HS-27A (cell line): Measurements from ENCODE around the gene PIAS1.

Source experiments
- DNase-seq: peaks from one replicate; pipeline ENCODE4 v3.0.0-alpha.2; 2012; ENCODE audit warnings: low read depth, missing footprints

Gene PIAS1

DNA sequence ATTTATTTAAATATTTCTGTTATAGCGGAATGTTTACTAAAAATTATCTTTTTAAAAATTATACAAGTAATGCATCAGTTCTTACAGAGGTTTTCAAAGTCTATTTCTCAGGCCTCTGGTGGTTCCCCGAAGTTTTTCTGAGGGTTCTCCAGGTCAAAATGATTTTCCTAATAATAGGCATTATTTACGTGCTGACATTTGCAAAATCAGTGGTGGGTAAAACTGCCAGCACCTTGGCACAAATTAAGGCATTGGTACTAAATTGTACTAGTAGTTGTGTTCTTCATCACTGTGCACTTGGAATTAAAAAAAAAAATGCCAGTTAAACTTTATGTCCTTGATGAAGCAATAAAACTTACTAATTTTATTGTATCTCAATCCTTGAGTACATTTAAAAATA is 9.5 kb downstream of the PIAS1 start:
- DNase-seq = no peak

DNA sequence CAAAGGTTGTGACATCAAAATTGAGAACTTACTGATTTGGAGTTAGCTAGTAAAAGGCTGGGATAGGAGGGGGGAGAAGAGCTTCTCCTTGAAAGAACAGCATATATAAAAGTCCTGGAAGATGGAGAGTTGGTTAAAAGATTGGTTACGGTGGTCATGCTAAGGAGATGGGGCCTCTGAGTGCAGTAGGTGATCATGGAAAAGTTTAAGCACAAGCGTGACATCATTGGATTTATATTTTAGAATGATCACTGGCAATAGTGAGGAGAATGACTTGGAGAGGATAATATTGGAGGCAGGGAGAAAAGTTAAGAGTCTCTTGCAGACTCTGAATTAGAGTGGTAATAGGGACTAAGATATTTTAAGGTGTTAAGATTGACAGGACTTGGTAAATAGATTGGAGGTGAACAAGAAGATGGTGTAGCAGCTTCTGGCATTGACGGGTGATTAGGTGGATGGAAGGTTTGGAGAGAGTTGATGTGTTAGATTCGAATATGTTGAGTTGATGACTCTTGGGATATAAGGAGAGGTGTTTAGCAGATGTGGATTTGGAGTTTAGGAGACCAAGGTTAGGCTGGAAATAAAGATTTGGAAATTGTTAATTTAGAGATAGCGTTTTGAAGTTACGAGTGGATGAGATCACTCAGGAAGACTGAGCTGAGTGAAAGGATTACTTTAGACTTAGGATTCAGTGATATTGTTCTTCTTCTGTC is 19.6 kb downstream of the PIAS1 start:
- DNase-seq = no peak

DNA sequence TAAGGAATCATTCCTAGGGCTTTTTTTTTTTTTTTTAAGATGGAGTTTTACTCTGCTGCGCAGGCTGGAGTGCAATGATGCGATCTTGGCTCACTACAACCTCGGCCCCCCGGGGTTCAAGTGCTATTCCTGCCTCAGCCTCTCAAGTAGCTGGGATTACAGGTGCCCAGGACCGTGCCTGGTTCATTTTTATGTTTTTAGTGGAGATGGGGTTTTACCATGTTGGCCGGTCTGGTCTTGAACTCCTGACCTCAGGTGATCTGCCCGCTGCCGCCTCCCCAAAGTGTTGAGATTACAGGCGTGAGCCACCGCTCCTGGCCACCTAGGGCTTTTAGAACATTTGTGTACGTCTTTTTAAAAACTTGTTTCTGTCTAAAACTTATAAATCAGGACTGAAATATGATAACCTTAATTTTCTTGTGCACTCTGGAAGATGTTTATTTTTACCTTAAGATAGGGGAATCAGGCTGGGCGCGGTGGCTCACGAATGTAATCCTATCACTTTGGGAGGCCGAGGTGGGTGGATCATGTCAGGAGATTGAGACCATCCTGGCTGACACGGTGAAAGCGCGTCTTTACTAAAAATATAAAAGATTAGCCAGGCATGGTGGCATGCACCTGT is 21.8 kb downstream of the PIAS1 start:
- no peak for DNase-seq

DNA sequence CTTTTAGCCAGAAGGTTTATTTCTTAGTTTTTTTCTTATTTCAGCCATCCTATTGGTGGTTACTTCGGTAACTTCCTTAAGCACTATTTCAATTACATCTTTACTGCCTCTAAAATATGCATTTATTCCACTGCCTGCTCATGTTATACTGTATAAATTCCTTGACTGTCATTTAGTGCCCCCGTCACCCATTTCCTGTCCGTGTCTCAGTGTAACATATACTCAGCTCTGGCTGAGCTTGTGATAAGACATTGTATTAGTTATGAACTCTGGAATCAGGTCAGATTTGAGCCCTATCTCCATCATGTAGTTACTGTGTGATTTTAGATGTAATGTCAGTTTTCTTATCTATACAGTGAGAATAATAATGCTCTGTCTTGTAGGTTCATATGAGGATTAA is 24.2 kb downstream of the PIAS1 start:
- DNase-seq = no peak

DNA sequence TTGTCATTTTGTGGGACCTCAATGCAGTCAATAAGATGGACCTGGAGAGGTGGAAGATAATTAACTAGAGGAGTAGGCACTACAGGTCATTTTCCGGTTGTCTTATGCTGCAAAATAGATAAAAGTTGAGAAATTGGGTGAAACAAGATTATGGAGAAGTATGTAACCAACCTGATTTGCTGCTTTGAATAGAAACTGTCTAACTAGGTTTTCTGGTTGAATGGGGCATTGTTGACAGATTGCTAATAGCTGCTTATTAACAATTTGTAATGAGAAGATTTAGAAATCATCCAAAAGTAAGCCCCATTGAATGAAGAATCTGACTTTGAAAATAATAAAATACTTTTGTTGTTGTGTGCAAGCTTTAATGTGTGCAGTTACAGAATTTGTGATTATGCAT is 26.2 kb downstream of the PIAS1 start:
- no peak for DNase-seq

DNA sequence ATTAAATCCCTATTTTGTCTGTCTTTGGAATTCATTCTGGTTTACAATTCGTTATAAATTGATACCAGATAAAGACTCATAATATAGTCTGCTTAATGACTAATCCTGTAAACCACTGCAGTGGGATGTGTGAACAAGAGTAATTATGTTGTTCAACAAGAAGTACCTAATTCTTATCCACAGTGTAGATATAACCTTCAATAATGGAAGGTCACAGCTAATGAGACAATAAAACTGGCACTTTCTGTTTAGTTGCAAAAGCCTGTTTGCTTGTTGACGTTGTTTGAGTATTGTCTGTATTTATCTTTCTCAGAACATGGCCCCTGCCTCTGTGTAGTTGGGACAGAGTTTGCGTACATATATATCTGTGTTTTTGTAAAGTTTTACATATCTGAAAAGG is 26.7 kb downstream of the PIAS1 start:
- no peak for DNase-seq

DNA sequence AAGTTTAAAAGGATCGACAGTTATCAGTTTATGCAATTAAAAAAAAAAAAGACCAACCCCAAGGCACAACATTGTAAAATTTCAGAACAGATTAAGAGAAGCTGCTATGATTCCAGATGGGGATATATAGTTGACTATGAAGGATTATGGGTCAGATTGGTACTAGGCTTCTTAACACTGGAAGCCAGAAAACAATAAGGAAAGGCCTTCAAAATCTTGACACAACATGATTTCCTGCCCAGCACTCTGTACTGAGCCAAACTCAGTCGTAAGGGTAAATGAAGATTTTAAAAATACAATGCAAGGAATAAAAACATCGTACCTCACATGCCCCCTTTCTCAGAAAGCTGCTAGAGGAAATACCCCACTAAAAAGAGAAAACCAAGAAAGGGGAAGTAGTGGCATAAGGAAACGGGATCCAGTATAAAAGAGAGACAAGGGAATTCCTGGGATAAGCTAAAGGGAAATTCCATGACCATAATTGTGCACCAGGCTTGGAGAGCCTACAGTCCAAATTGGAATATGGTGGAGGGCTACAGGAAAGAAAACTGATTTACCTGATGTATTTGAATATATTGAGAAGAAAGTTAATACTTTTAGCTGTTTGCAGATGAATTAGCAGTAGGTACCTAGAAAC is 27.9 kb downstream of the PIAS1 start:
- DNase-seq = no peak

DNA sequence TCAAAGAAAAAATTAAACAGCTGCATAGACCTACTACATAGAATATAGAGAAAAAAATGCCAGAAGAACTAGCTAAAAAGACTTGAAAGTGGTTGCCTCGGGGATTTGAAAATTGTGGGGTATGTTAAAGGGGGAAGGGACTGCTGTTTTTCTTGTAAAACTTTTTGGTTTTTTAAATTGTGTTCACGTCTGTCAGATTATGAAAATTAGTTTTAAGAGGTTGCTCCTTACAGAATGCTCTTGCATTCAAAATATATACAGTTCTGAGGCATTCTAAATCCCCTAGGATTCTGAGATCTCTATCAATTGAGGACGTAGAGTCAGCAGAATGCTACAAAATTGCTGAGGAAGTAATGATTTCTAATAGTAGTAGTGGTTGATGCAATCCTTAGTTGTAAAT is 28.6 kb downstream of the PIAS1 start:
- DNase-seq = no peak

DNA sequence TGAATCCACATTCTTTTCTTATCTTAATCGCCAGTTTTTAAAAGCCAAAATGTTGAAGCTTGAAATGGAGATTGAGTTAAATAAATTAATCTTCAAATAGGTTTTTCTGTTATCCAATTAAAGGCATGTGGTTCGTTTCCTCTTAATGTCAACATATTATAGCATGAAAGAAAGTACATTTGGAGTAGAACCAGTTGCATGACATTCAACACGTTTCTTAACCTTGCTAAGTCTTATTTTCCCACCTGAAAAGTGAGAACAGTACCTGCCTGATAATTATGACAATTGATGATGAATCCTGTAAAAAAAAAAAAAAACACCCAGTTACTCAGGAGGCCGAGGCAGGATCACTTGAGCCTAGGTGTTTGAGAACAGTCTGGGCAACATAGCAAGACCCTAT is 29.3 kb downstream of the PIAS1 start:
- DNase-seq = no peak

DNA sequence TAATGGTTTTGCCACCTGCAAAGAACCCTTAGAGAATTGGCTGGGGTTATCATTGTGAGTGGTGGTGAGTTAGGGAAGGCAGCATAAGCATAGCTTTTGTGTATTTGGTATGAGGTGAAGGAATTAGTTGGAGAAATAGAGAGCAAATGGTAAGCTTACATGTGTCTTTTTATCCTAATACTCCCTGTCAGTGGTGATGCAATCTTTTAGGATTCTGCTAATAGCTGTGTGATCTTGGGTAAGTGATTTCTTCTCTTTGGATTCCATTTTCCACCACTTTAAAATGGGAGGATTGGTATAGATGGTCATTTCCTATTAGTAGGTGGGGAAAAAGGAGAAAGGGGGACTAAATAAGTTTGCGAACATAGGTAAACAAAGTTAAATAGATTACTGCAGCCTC is 30.9 kb downstream of the PIAS1 start:
- no peak for DNase-seq

DNA sequence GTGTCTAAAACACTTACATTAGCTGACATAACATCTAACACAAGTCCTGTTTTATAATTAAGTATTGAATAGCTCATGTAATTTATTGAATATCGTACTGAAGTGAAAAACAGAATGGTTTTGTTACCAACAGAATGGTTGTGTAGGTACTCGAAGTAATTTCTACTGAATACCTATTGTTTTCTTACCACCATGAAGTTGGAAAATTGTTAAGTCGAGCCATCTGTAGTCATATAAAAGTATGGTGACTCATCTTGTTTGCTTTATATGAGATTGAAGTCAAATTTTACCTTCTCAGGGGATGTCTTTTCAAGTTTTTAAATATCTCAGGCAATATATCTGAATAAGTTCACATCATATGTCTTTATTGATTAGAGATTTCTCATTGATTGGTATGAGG is 37.6 kb downstream of the PIAS1 start:
- DNase-seq = no peak

DNA sequence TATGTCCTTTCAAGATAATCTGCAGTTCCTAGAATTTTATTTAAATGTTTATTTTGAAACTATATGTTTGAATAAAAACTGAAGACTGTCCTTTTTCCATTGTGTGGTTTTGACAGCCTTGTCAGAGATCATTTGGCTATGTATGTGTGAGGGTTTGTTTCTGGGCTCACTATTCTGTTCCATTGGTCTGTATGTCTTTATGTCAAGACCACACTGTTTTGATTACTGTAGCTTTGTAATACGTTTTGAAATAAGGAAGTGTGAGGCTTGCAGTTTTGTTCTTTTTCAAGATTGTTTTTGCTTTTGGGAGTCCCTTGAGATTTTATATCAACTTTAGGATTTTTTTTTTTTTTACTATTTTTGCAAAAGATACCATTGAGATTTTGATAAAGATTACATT is 42.0 kb downstream of the PIAS1 start:
- no peak for DNase-seq

DNA sequence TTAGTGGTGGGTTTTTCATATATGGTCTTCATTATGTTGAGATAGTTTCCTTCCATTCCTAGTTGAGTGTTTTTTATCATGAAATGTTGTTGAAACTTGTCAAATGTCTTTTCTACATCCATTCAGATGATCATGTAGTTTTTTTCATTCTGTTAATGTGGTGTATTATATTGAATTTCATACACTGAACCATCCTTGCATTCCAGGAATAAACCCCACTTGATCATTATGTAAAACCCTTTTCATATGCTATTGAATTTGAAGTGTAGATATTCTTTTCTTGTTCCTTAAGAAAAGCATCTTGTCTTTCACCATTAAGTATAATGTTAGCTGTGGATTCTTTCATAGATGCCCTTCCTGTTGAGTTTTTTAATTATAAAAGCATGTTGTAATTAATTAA is 42.9 kb downstream of the PIAS1 start:
- no peak for DNase-seq

DNA sequence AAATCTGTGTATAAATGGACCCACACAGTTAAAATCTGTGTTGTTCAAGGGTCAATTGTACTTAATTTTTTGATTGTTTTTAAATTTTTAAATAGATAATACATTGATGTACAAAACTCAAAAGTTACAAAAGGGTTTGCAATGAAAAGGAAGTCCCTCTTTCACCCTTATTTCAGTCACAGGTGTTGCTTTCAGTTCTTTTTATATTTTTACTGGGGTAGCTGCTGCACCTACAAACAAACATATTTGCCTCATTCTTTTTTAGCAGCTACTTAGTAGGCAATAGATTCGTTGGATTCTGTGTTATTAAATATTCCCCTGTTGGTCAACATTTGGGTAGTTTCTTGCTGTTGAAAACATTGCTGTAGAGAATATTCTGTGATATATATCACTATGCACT is 44.4 kb downstream of the PIAS1 start:
- DNase-seq = no peak

DNA sequence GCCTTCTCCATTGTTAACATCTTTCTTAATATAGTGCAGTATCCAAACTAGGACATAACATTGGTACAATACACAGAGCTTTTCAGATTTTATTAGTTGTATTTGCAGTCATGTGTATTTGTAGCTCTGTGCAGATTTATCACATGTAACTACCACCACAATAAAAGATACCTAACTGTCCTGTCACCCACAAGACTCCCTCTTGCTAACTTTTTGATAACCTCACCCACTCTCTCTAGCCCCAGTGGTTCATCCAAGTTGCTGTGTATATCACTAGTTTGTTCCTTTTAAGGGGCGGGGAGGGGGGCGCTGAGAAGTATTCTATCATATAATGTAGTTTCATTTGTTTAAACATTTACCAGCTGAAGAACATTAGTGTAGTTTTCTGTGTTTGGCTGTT is 46.1 kb downstream of the PIAS1 start:
- DNase-seq = no peak

DNA sequence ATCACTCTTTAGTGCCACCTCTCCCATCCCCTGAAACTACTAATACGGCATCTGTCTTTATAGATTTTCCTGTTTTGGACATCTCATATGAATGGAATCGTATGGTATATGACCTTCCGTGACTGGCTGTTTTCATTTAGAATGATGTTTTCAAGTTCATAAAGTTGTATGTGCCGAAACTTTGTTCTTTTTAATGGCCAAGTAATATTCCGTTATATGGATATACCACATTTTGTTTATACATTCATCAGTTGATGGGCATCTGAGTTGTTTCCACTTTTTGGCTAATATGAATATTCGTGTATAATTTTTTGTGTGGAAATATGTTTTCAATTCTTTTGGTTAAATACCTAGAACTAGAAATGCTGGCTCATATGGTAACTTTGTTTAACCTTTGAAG is 49.5 kb downstream of the PIAS1 start:
- no peak for DNase-seq

DNA sequence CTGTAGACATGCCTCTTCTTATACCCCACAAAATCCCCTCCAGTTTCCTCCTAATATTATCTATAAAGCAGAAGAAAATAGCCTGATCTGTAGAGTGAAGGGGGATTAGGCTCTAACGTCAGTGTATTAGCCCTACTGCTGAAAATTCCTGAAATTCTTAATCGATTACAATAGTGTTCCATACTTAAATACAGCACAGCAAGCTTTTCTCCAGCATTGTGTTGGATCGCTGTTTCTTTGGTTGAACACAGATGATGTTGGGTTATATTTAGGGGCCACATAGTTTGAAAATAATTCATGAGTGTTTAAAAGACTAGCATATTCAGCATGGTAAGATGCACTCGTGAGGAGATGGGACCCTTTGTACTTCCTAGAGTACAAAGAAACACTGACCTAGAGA is 52.5 kb downstream of the PIAS1 start:
- peak; percentile 47 for DNase-seq

DNA sequence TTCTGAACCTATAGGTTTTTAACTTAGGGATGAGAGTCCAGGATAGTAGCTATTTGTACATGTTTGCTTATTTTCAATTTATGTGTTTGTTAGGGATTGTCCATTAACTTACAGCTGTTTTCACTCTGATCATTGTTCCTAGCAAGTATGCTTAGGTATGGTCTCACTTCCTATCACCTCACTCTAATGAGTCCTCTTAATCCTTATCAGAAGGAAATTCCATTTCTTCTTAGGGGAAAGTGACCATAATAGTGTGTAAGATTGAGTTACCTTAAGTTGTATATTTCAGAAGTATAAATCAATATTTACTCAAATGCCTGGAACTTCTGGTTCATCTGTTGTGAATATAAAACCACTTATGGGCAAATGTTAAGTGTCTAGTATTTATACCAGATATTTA is 53.0 kb downstream of the PIAS1 start:
- peak; percentile 14 for DNase-seq

DNA sequence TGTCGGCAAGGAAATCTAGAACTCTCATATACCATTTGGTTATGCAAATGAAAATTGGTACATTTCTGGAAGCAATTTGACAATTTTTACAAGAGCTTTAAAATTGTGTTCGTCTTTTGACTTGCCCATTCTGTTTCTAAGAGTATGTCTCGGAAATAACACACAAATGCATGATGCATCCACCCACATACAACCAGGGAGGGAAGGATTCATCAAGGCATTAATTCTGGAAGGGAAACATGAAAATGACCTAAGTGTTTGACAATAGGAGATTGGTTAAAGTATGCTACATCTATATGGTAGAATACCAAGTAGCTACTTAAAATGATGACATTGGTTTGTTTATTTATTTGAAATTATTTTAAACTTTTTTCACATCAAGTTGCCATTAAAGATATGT is 58.6 kb downstream of the PIAS1 start:
- DNase-seq = no peak

DNA sequence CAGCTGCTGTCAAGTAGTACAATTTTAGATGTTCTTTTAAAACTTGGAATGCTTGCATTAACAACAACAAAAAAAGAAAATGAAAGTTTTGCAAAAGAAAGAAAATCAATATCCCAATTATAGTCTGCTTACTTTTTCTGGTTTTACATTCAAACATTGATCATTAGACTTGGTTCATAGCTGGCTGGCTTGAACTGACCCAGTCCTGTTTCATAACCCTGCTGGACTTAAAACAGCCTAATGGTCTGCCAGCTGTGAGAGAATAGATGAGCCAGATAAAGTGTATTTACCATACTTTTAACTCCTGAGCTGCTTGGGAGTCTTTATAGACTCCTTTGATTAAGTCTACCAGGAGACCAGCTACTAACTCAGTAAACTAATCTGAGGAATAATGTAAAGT is 59.2 kb downstream of the PIAS1 start:
- no peak for DNase-seq

DNA sequence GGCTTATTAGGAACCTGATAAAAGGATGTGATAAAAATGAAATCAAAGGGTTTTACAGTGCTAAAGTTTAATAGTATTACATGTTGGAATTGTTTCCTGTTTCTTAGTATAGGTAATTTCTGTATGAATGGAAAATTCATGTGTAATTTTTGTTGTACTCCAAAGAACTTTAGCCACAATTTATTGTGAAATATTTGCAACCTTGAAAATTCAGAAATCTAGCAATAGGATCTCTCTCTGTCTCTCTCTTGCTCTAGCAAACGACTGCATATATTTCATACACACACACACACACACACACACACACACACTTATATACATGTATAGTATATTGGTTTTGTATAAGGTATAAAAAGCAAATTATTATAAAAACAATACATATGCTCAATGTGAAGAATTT is 59.6 kb downstream of the PIAS1 start:
- DNase-seq = no peak

DNA sequence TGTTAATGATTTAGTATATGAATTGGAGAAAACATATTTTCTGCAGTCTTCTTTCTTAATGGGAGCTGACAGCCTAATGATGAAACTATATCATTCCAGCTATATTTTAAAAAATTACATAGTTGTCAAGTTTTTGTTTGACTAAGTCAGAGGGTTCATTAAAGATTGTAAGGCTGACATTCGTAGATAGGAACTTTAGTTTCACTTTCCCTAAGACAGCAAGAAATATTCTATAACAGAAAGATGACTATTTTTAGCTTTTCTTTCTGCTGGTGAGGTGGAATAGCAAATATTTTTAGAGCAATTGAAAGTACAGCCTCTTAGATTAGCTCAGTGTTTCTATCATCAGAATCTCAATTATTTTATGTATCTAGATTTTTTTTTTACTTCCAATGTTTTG is 60.2 kb downstream of the PIAS1 start:
- DNase-seq = no peak

DNA sequence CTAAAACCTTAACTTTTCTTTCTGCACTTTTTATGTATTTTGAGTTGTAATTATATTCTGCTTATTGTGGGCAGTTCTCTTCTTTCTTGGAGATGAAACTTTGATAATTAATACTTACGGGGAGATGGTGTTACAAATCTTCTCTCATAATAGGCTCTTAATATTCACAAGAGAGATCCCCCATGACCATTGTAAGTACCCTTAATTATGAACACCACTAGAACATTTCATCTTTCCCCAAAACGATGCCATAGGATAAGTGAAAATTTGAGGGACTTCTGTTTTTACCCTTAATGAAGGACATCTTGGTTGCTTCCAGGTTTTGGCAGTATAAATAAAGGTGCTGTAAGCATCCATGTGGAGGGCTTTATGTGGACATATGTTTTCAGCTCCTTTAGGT is 60.7 kb downstream of the PIAS1 start:
- no peak for DNase-seq

DNA sequence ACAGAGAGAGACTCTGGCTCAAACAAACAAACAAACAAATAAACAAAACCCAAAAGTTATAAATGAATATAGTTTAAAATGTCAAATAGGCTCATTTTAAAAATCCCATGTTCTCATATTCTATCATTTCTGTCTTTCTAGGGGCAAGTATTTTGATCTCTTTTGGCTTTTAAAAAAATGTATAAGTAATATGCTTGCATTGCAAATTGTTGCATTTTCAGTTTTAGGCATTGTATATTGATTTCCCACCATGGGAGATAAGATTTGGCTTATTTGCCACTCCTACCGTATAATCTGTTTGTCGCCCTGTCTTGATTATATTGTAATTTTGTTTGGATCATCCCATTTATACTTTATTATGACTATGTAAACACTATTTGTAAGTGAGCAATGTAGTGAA is 70.6 kb downstream of the PIAS1 start:
- DNase-seq = no peak
